ENCODE results near the gene PPP3R1. TPM values are rescaled to one million over a fixed set of nuclear protein-coding genes. Genes with fewer than 3 reads are reported as not detected.
A peak's percentile ranks its signal among the peaks of the same experiment; 100 is the strongest.

PPP3R1 gene
- total RNA-seq, 2 experiments from 2014 or later, result 69.8 to 70.3 TPM

- CTCF ChIA-PET, result no interaction called here
- intact Hi-C loops (cut with DNase I, micrococcal nuclease), result no loop called here
These were observed 13.1 kb downstream of the PPP3R1 start for GRCh38 chr2:68238955-68239822.

GRCh38 chr2:68237976-68238580, 14.3 kb downstream of the PPP3R1 start:
- peaks cover 11% of the 10 kb centered on the region for H3K36me3 ChIP-seq (ENCODE audit: insufficient read depth, low read length)
- intact Hi-C loops (cut with DNase I, micrococcal nuclease), result no loop called here

More at GRCh38 chr2:68238955-68239822, 13.1 kb downstream of the PPP3R1 start:
- Mint-ChIP-seq H3K27me3 (no peaks in the 10 kb centered on the region), H3K4me3 (peak overlapping the region; percentile 67), H3K27ac (peak overlapping the region; percentile 26), H3K4me1 (ENCODE audit: low read depth) (peaks cover 86% of the 10 kb centered on the region), H3K9me3 (no peaks in the 10 kb centered on the region), H3K36me3 (ENCODE audit: low read depth) (peaks cover 15% of the 10 kb centered on the region)
- Histone ChIP-seq H3K27me3 (ENCODE audit: control insufficient read depth in 1 of 2, insufficient read depth in 2 of 2, low read length in 2 of 2) (no peaks in the 10 kb centered on the region), H3K27ac (ENCODE audit: low read depth in 1 of 2, low read length in 2 of 2) (no peak overlapping the region), H3K36me3 (ENCODE audit: insufficient read depth, low read length) (peaks cover 11% of the 10 kb centered on the region), H3K4me1 (ENCODE audit: insufficient read depth, low read length) (peaks cover 27% of the 10 kb centered on the region), H3K9me3 (ENCODE audit: control insufficient read depth in 1 of 2, insufficient read depth in 1 of 2, low read length in 2 of 2) (no peaks in the 10 kb centered on the region), H3K4me3 (ENCODE audit: low read length) (no peak overlapping the region)
- POLR2A ChIA-PET, result interaction anchor here (0.7 kb wide), 1 partner anchor 13 kb away, joined by 3 read pairs; the partner anchor contains the start of gene PPP3R1
- TF ChIP-seq, protein P1, sequence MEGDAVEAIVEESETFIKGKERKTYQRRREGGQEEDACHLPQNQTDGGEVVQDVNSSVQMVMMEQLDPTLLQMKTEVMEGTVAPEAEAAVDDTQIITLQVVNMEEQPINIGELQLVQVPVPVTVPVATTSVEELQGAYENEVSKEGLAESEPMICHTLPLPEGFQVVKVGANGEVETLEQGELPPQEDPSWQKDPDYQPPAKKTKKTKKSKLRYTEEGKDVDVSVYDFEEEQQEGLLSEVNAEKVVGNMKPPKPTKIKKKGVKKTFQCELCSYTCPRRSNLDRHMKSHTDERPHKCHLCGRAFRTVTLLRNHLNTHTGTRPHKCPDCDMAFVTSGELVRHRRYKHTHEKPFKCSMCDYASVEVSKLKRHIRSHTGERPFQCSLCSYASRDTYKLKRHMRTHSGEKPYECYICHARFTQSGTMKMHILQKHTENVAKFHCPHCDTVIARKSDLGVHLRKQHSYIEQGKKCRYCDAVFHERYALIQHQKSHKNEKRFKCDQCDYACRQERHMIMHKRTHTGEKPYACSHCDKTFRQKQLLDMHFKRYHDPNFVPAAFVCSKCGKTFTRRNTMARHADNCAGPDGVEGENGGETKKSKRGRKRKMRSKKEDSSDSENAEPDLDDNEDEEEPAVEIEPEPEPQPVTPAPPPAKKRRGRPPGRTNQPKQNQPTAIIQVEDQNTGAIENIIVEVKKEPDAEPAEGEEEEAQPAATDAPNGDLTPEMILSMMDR (IDR thresholded peaks at IDR 0.05), result no peak
- ATAC-seq (ENCODE audit: poor library complexity) (no peak), DNase-seq (no peak)

GRCh38 chr2:68237404-68237803, 14.9 kb downstream of the PPP3R1 start:
- TF ChIP-seq, protein P1 (IDR thresholded peaks at IDR 0.05), result no peak
- Histone ChIP-seq H3K9me3 (ENCODE audit: control insufficient read depth in 1 of 2, insufficient read depth in 1 of 2, low read length in 2 of 2) (no peaks in the 10 kb centered on the region), H3K36me3 (ENCODE audit: insufficient read depth, low read length) (peaks cover 7% of the 10 kb centered on the region), H3K27ac (ENCODE audit: low read depth in 1 of 2, low read length in 2 of 2) (peak overlapping the region in 1 of 2 donors; percentile 13), H3K4me3 (ENCODE audit: low read length) (no peak overlapping the region), H3K27me3 (ENCODE audit: control insufficient read depth in 1 of 2, insufficient read depth in 2 of 2, low read length in 2 of 2) (no peaks in the 10 kb centered on the region), H3K4me1 (ENCODE audit: insufficient read depth, low read length) (peaks cover 33% of the 10 kb centered on the region)
- H3K4me3 Mint-ChIP-seq, result no peak overlapping the region
- H3K9me3 Mint-ChIP-seq, result no peaks in the 10 kb centered on the region
- DNase-seq, result no peak
- peak overlapping the region; percentile 26 for H3K27ac Mint-ChIP-seq
- ATAC-seq (ENCODE audit: poor library complexity), result no peak
- peaks cover 15% of the 10 kb centered on the region for H3K36me3 Mint-ChIP-seq (ENCODE audit: low read depth)
- no peaks in the 10 kb centered on the region for H3K27me3 Mint-ChIP-seq
- H3K4me1 Mint-ChIP-seq (ENCODE audit: low read depth), result peaks cover 88% of the 10 kb centered on the region
- POLR2A ChIA-PET, result interaction anchor here (0.5 to 1.9 kb wide), 7 partner anchors 13 to 1878 kb away, joined by 3 to 8 read pairs (median 3); partner anchors contain the start of genes PNO1 and PPP3R1
- intact Hi-C loops (cut with DNase I, micrococcal nuclease), result no loop called here
- CTCF ChIA-PET, result interaction anchor here (0.9 to 1.5 kb wide), 3 partner anchors 12 to 115 kb away, joined by 3 to 5 read pairs (median 4); no protein-coding TSS in a partner anchor

More at GRCh38 chr2:68237976-68238580, 14.3 kb downstream of the PPP3R1 start:
- no peak overlapping the region for H3K4me3 ChIP-seq (ENCODE audit: low read length)
- H3K9me3 ChIP-seq (ENCODE audit: control insufficient read depth in 1 of 2, insufficient read depth in 1 of 2, low read length in 2 of 2), result no peaks in the 10 kb centered on the region
- H3K27me3 Mint-ChIP-seq, result no peaks in the 10 kb centered on the region
- CTCF ChIA-PET, result interaction anchor here (0.9 kb wide), 1 partner anchor 116 kb away, joined by 4 read pairs; no protein-coding TSS in a partner anchor
- H3K4me1 Mint-ChIP-seq (ENCODE audit: low read depth), result peaks cover 86% of the 10 kb centered on the region
- H3K9me3 Mint-ChIP-seq, result no peaks in the 10 kb centered on the region
- H3K27ac ChIP-seq (ENCODE audit: low read depth in 1 of 2, low read length in 2 of 2), result no peak overlapping the region
- peak overlapping the region; percentile 26 for H3K27ac Mint-ChIP-seq
- DNase-seq (no peak), ATAC-seq (ENCODE audit: poor library complexity) (no peak)
- H3K4me1 ChIP-seq (ENCODE audit: insufficient read depth, low read length), result peaks cover 29% of the 10 kb centered on the region
- H3K4me3 Mint-ChIP-seq, result peak overlapping the region; percentile 73
- no peaks in the 10 kb centered on the region for H3K27me3 ChIP-seq (ENCODE audit: control insufficient read depth in 1 of 2, insufficient read depth in 2 of 2, low read length in 2 of 2)
- TF ChIP-seq, protein P1 (IDR thresholded peaks at IDR 0.05), result no peak
- peaks cover 15% of the 10 kb centered on the region for H3K36me3 Mint-ChIP-seq (ENCODE audit: low read depth)
- POLR2A ChIA-PET, result interaction anchor here (0.6 to 1.2 kb wide), 4 partner anchors 13 to 1877 kb away, joined by 3 read pairs; partner anchors contain the start of genes PNO1 and PPP3R1

Measured in CD4-positive, alpha-beta T cell (primary cell).